ENCODE results near the gene MAGEA1.

MAGEA1 gene

GRCh38 chrX:153209347-153209746 is 30.3 kb downstream of the MAGEA1 start:
- DNase-seq (ENCODE audit: low spot score) = no peak
- no peak for TF ChIP-seq CTCF (IDR thresholded peaks at IDR 0.05; ENCODE audit: borderline replicate concordance, control extremely low read depth, extremely low read depth, insufficient read depth, missing control alignments)
- in situ Hi-C loops (cut with MboI; ENCODE audit: low sequenced_read_pairs, unreplicated experiment) = no loop called here

- in situ Hi-C loops (cut with MboI; ENCODE audit: low sequenced_read_pairs, unreplicated experiment) = no loop called here
- no peak for DNase-seq (ENCODE audit: low spot score)
These were observed 35.9 kb downstream of the MAGEA1 start for GRCh38 chrX:153214934-153215333.

GRCh38 chrX:153216926-153217325 is 37.8 kb downstream of the MAGEA1 start:
- DNase-seq (ENCODE audit: low spot score) = no peak
- in situ Hi-C loops (cut with MboI; ENCODE audit: low sequenced_read_pairs, unreplicated experiment) = no loop called here
- no peak for TF ChIP-seq CTCF (IDR thresholded peaks at IDR 0.05; ENCODE audit: borderline replicate concordance, control extremely low read depth, extremely low read depth, insufficient read depth, missing control alignments)

More at GRCh38 chrX:153214934-153215333, 35.9 kb downstream of the MAGEA1 start:
- TF ChIP-seq CTCF (IDR thresholded peaks at IDR 0.05; ENCODE audit: borderline replicate concordance, control extremely low read depth, extremely low read depth, insufficient read depth, missing control alignments) = no peak

- no peak for DNase-seq (ENCODE audit: low spot score)
- in situ Hi-C loops (cut with MboI; ENCODE audit: low sequenced_read_pairs, unreplicated experiment) = no loop called here
- TF ChIP-seq CTCF (IDR thresholded peaks at IDR 0.05; ENCODE audit: borderline replicate concordance, control extremely low read depth, extremely low read depth, insufficient read depth, missing control alignments) = no peak
These were observed 46.5 kb downstream of the MAGEA1 start for GRCh38 chrX:153225438-153226098.

GRCh38 chrX:153226344-153227185 is 47.5 kb downstream of the MAGEA1 start:
- no peak for DNase-seq (ENCODE audit: low spot score)
- TF ChIP-seq CTCF (IDR thresholded peaks at IDR 0.05; ENCODE audit: borderline replicate concordance, control extremely low read depth, extremely low read depth, insufficient read depth, missing control alignments) = no peak
- in situ Hi-C loops (cut with MboI; ENCODE audit: low sequenced_read_pairs, unreplicated experiment) = no loop called here

Data from GM13976 (cell line).